Stomach (tissue), 4 donors: ENCODE data around the gene LRTM2.

Experiments used
- CTCF ChIP-seq, 7 experiments: fragments of 450-650 bp in 4 of 7; fragments of 200-600 bp in 3 of 7; sonication (generic) in 3 of 7; IDR thresholded peaks; one replicate each; pipeline ENCODE4 v1.5.1; 2016 to 2019; ENCODE audit warnings: antibody characterized with exemption in 7 of 7, control low read depth in 2 of 7, mild to moderate bottlenecking in 1 of 7
- POLR2A ChIP-seq, 4 donors: fragments of 450-650 bp; IDR thresholded peaks; one replicate each; pipeline ENCODE4 v1.6.1; 2016; ENCODE audit warnings: antibody characterized with exemption in 4 of 4, control low read depth in 2 of 4, mild to moderate bottlenecking in 1 of 4, moderate library complexity in 1 of 4

- TF ChIP-seq CTCF (IDR thresholded peaks at IDR 0.05) (no peak), POLR2A (IDR thresholded peaks at IDR 0.05) (no peak)
Measured at GRCh38 chr12:1828856-1829255, 8.5 kb downstream of the LRTM2 start.
